ENCODE data around the gene DPYSL5. TPM values are rescaled to one million over a fixed set of nuclear protein-coding genes. Genes with fewer than 3 reads are reported as not detected.

The DPYSL5 gene
- total and polyA plus RNA-seq, 9 of the 15 experiments (the other 6 are each of a cell fraction or from before 2014, with no cell fraction given) = 0.06 TPM; not detected in 8

DNA sequence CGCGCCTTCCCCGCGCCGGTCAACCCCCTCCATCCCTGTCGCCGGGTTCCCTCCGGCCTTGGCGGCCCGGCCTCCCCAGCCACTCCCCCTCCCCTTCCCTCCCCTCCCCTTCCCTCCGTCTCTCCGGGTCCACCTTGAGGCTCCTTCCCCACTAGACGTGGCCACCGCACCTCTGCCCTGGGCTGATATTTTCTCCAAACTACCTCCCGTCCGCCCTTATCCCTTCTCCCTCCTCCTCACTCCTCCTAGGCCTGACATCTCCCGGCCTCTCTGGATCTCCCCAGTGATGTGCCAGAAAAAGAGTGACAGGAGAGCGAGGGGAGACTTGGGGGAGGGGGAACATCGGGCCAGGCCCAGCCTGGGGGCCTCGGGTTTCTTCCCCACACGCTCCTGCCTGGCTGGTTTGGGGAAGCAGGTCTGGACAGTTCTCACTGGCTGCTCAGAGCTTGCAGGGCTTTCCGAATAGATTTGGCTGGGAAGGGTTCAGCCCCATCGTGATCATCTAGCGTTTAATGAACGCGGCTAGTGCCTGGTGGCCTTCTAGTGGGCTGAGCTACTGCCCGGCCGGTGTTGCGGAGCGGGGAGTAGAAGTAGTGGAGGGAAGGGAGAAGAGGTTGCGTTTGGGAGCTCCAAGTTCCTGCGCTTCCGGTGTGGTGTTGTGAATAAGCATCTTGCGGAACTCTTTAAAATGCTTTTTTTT, 123.1 kb downstream of the DPYSL5 start (continued):
- TF ChIP-seq RBM15 (IDR thresholded peaks at IDR 0.05; ENCODE audit: insufficient read depth, low read length) (no peak), SMAD1 (IDR thresholded peaks at IDR 0.05; ENCODE audit: low read depth, low read length, partially characterized antibody) (no peak), ARID2 (IDR thresholded peaks at IDR 0.05) (no peak), SRSF7 (optimal IDR thresholded peaks at IDR 0.05; ENCODE audit: low read depth, low read length) (no peak), ZNF134 (CRISPR knock-in tag; conservative IDR thresholded peaks at IDR 0.05) (no peak), MCM7 (IDR thresholded peaks at IDR 0.05) (no peak), ZZZ3 (IDR thresholded peaks at IDR 0.05) (no peak), ZFP1 (CRISPR knock-in tag; IDR thresholded peaks at IDR 0.05) (no peak), HCFC1 (IDR thresholded peaks at IDR 0.05; ENCODE audit: low read depth, low read length) (no peak), ETV6 (IDR thresholded peaks at IDR 0.05; ENCODE audit: borderline replicate concordance in 1 of 2, low read depth in 2 of 2, low read length in 1 of 2) (no peak), ETV6 (CRISPR knock-in tag; IDR thresholded peaks at IDR 0.05; ENCODE audit: borderline replicate concordance) (no peak), SUPT5H (IDR thresholded peaks at IDR 0.05) (0 out of 2 replicates have a peak, but pooled peaks have one; percentile 21), CTBP1 (IDR thresholded peaks at IDR 0.05; ENCODE audit: borderline replicate concordance) (peak; percentile 28; the same call in 1 of the 2 replicates), HMG20B (CRISPR knock-in tag; IDR thresholded peaks at IDR 0.05) (no peak)
- TF ChIP-seq, protein P1, sequence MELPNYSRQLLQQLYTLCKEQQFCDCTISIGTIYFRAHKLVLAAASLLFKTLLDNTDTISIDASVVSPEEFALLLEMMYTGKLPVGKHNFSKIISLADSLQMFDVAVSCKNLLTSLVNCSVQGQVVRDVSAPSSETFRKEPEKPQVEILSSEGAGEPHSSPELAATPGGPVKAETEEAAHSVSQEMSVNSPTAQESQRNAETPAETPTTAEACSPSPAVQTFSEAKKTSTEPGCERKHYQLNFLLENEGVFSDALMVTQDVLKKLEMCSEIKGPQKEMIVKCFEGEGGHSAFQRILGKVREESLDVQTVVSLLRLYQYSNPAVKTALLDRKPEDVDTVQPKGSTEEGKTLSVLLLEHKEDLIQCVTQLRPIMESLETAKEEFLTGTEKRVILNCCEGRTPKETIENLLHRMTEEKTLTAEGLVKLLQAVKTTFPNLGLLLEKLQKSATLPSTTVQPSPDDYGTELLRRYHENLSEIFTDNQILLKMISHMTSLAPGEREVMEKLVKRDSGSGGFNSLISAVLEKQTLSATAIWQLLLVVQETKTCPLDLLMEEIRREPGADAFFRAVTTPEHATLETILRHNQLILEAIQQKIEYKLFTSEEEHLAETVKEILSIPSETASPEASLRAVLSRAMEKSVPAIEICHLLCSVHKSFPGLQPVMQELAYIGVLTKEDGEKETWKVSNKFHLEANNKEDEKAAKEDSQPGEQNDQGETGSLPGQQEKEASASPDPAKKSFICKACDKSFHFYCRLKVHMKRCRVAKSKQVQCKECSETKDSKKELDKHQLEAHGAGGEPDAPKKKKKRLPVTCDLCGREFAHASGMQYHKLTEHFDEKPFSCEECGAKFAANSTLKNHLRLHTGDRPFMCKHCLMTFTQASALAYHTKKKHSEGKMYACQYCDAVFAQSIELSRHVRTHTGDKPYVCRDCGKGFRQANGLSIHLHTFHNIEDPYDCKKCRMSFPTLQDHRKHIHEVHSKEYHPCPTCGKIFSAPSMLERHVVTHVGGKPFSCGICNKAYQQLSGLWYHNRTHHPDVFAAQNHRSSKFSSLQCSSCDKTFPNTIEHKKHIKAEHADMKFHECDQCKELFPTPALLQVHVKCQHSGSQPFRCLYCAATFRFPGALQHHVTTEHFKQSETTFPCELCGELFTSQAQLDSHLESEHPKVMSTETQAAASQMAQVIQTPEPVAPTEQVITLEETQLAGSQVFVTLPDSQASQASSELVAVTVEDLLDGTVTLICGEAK (IDR thresholded peaks at IDR 0.05) = peak; percentile 68
- TF ChIP-seq, protein P1 (CRISPR knock-in tag; IDR thresholded peaks at IDR 0.05) = no peak
- TF ChIP-seq, protein P2, sequence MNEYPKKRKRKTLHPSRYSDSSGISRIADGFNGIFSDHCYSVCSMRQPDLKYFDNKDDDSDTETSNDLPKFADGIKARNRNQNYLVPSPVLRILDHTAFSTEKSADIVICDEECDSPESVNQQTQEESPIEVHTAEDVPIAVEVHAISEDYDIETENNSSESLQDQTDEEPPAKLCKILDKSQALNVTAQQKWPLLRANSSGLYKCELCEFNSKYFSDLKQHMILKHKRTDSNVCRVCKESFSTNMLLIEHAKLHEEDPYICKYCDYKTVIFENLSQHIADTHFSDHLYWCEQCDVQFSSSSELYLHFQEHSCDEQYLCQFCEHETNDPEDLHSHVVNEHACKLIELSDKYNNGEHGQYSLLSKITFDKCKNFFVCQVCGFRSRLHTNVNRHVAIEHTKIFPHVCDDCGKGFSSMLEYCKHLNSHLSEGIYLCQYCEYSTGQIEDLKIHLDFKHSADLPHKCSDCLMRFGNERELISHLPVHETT (CRISPR knock-in tag; conservative IDR thresholded peaks at IDR 0.05 in 1 of 2, IDR thresholded peaks at IDR 0.05 in 1 of 2) = no peak; a peak in 1 of 4 replicates

Data from K562 (cell line).